MV-4-11 (cell line): ENCODE results near the gene ELK4.

Experiments
- DNase-seq: peaks from one replicate; lab custom pipeline; 2025; lab: John Stamatoyannopoulos, UW

Gene ELK4

GRCh38 chr1:205580923-205581180 is 51.0 kb downstream of the ELK4 start:
- DNase-seq, result no peak

- no peak for DNase-seq
Measured at GRCh38 chr1:205580140-205580922, 51.5 kb downstream of the ELK4 start.

DNA sequence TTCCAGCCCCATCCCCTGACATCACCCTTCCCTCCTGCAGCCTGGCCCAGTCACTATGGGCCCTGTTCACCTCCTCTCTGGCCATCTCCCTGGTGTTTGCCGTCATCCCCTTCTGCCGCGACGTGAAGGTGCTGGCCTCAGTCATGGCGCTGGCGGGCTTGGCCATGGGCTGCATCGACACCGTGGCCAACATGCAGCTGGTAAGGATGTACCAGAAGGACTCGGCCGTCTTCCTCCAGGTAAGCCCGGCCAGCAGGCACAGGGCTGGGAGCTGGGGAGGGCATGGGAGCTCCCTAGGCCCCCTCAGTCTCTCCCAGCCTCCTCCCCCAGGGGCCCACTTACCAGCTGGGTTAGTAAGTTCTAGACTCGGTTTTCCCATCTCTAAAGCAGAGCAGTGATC is 52.1 kb downstream of the ELK4 start:
- no peak for DNase-seq

DNA sequence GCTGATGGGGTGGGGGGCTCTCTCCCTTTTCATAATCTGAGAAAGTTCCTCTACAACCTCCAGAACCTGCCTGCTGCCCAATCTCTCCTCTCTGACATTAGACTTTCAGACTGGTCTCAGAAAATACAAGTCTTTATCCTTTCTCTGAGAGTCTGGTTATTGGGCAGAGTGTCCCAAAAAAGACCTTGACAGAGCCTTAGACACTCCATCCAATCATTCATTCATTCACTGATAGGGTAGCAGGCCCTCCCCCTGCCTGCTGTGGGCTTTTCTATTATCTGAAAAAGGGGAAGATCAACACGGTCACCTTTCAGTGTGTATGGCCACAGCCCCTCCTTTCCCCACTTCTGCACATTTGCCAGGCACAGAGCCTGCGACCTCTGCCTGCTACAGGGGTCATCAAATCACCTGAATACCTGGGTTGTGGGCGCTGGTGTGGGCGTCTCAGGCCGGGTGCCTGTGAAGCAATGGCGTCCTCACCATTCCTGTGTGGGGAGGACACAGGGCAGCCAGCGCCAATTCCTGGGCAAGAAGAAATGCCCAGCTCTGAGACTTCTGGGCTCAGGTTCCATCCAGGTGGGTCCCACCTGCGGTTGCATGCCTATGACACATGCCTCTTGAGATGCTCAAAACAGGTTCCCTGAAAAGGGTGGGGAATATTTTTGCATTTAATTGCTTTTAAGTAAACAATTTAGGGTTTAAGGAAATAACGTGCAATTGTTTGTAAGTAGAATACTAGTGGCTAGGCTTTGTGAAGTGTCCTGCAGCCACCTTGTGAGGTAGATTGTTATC is 52.8 kb downstream of the ELK4 start:
- DNase-seq, result no peak

GRCh38 chr1:205577874-205578658 is 53.7 kb downstream of the ELK4 start:
- DNase-seq, result no peak

DNA sequence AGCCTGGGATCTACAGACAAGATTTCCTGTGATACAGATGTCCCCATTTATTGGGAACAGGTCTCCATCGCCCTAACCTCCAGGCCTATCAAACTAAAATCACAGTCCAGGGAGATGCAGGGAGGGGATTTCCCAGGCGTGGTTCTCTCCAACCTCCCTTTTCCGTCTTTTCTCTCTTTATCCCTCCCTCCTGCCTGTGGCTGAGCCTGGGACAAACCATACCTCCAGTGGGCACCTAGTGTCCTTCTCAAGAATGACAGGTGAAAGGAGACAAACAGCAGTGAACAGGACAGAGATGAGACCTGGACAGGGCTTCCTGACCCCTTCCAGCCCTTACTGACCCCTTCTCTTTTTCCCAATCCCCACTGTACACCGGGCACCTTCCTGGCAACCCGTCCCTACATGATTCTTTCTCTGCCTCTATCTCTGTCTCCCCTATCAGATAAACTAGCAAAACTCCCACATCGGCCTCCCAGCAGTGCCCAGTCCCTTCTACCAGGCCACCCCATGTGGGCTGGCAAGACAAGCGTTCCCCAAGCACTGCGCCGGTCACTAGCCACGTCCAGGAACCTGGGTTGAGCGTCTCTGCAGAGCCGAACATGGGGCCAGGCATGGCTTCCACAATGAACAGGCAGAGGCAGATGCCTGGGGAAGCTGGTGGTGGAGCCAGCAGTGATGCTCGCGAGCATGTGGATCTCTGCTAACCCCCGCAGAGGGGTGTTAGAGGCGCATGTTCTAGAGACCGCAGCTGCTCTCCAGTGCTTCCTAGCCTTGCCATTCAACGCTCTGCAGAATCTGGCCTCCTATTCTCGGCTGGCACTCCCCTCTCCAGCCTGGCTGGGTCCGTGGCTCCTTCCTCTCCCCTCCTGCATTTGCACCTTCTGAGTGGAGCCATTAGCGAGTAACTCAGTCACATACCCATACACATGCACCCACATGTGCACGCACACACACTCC is 54.7 kb downstream of the ELK4 start:
- no peak for DNase-seq

- DNase-seq, result no peak
Measured at GRCh38 chr1:205576011-205576410, 55.8 kb downstream of the ELK4 start.

DNA sequence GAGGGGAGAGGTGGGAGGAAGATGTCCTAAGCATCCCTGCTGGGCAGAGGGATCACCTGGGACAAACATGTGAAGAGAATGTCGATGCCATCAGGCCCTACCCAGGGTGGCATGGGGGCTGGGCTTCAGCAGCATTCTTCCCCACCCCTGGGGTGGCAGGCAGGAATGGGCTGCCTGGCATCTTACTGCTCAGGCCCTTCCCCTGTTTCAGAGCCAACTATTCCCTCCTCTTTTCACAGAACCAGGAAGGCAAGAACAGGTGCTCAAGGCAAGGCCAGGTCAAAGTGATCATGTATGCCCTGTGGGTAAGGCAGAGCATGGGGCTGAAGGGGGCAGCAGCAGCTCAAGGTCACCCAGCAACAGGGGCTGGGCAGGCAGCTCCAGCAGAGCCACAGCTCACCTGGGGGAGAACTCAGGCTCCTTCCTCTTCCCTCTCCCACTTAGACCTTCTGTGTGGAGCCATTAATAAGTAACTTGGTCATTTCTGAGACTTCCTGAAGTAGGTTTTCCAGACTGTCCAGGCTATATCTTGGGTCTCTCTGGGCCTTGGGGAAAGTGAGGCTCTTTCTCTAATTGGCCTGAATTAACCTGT is 56.4 kb downstream of the ELK4 start:
- DNase-seq, result no peak

DNA sequence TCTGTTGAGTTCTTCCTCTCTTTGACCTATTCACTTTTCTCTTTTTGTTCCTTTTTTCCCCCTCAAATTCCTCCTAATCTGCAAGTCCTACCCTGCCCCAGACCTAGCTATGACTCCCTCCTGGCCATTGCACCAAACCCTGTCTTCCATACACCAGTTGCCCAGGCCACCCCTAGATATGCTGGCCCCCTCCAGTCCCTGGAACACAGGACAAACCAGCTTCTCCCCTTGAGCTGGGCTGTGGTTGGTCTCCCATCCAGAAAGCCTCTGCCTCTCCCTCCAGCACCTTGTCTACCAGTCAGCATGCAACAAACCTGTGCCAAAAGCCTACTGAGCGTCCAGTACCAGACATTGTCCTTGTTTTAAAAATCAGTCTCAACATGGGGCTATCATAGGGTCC is 59.4 kb downstream of the ELK4 start:
- DNase-seq, result no peak

- no peak for DNase-seq
Measured at GRCh38 chr1:205571747-205572146, 60.1 kb downstream of the ELK4 start.

DNA sequence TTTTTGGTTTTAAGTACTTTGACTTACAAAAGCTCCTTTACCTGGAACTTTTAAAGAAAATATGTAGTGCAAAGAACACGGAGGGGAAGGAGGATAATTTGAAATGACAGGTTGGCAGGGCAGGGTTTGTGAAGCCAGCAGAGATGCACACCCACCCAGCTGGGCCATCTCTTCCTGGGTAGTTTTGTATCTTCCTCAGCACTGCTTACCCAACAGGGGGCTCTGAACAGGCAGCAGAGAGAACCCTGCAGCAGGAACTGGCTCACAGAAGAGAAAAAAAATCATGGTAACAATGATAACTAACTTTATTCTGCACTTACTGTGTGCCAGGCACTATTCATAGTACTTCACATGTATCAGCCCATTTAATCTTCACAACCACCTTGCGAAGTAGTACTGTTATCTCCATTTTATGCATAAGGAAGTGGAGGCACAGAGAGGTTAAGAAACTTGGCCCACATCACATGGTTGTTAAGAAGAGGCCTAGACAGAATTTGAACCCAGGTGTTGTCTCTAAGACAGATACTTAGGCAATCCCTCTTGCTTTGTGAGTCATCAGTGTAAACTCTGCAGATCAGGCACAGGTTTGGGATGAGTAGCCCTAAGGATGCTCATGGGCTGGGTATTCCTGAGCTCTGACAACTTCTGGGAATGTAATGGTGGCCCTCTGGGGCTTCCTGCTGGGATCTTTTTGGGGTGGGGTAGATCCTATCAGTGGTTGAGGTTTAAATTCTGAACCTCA is 60.8 kb downstream of the ELK4 start:
- DNase-seq, result no peak

DNA sequence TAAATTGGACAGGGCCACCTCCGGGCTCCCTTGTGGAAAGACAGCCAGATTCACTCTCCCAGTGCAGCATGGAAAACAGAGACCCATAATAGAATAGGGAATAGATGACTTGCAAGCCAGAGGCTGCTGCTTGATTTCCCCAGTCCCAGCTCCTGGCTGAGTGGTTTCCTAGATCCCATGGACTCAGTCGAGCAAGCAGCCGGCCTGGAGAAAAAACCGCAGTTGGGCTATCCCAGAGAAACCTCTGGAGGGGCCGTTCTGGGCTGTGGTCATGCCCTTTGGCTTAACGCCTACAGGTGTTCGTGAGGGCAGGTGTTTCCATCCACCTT is 61.7 kb downstream of the ELK4 start:
- DNase-seq, result no peak

- no peak for DNase-seq
Measured at GRCh38 chr1:205569411-205570172, 62.2 kb downstream of the ELK4 start.

- no peak for DNase-seq
Measured at GRCh38 chr1:205568469-205569361, 63.1 kb downstream of the ELK4 start.

DNA sequence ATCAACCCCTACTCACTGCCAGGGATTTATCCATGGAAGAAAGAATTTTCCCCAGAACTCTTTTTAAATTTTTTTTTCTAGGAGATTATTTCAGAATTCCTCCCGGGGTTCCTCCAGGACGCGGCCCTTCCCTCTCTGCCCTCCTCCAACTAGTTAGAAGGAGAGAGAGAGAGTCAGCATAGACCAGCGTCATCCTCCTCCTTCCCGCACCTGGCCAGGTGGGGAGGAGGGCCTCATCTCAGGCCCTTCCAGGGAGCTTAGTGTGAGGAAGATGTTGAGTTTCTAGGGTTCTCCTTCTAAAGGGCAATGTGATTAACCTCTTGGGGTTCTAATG is 63.7 kb downstream of the ELK4 start:
- no peak for DNase-seq

GRCh38 chr1:205567716-205568115 is 64.1 kb downstream of the ELK4 start:
- no peak for DNase-seq

GRCh38 chr1:205565799-205566198 is 66.0 kb downstream of the ELK4 start:
- no peak for DNase-seq

DNA sequence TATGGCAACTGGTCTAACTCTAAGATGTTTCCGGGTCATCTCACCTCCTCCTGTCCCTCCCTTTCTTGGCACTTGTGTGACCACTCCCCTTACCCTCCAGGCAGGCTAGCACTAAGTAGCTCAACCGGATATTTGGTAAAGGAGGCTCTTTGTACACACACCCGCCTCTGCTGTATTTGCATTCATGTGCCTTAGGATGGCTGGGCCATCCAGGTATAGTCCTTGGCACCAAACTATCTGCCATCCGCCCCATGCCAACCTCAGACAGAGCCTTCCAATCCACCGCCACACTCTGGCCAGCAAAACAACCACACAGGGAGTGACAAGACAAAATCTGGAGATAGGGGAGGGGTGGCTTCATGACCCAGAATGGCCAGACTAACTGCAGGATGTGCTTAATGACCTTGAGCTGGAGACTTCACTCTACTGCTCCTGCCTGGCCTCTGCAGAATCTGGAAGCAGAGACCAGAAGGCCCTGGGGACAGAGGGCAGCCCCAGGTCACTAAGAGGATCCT is 67.8 kb downstream of the ELK4 start:
- no peak for DNase-seq
